Suprapubic skin (tissue), 4 donors: ENCODE results near the gene RFX3.

Experiments used
- EP300 ChIP-seq: sonication (generic); formaldehyde crosslinking; IDR thresholded peaks from one replicate; pipeline ENCODE4 v1.6.1; 2017; ENCODE audit warnings: antibody characterized with exemption
- POLR2A ChIP-seq, 2 donors: fragments of 450-650 bp; IDR thresholded peaks; one replicate each; pipeline ENCODE4 v1.6.1; 2017; ENCODE audit warnings: antibody characterized with exemption in 2 of 2, mild to moderate bottlenecking in 2 of 2, moderate library complexity in 2 of 2
- POLR2AphosphoS5 ChIP-seq, 3 donors: sonication (generic); formaldehyde crosslinking; IDR thresholded peaks; one replicate each; pipeline ENCODE4 v1.6.1; 2017; ENCODE audit warnings: antibody characterized with exemption in 3 of 3
- TF ChIP-seq, protein P1 (sequence below), 2 donors: fragments of 200-600 bp in 1 of 2; fragments of 450-650 bp in 1 of 2; sonication (generic) in 1 of 2; IDR thresholded peaks; one replicate each; pipeline ENCODE4 v1.5.1; 2016 to 2019; ENCODE audit warnings: antibody characterized with exemption in 2 of 2, mild to moderate bottlenecking in 1 of 2, moderate library complexity in 1 of 2

DNA sequence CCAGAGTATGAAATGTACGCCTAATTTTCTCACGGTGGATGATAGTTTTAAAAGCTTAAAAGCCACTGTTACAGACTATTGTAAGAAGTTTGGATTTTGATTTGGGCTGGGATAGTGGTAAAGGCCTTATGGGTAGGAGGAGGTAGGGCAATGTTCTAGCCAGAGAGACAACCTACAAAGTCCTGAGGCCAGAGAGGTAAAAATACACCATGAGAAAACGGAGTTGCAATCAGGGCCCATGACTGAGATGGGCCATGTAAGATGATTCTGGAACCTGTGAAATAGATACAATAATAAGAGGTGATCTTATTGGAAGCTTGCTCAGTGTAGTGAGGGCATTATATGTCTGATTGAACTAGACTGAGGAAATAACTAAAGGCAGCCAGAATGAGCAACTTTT, 188.8 kb downstream of the RFX3 start:
- TF ChIP-seq, protein P1, sequence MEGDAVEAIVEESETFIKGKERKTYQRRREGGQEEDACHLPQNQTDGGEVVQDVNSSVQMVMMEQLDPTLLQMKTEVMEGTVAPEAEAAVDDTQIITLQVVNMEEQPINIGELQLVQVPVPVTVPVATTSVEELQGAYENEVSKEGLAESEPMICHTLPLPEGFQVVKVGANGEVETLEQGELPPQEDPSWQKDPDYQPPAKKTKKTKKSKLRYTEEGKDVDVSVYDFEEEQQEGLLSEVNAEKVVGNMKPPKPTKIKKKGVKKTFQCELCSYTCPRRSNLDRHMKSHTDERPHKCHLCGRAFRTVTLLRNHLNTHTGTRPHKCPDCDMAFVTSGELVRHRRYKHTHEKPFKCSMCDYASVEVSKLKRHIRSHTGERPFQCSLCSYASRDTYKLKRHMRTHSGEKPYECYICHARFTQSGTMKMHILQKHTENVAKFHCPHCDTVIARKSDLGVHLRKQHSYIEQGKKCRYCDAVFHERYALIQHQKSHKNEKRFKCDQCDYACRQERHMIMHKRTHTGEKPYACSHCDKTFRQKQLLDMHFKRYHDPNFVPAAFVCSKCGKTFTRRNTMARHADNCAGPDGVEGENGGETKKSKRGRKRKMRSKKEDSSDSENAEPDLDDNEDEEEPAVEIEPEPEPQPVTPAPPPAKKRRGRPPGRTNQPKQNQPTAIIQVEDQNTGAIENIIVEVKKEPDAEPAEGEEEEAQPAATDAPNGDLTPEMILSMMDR (IDR thresholded peaks at IDR 0.05) = no peak
- TF ChIP-seq POLR2AphosphoS5 (IDR thresholded peaks at IDR 0.05) = no peak
- TF ChIP-seq POLR2A (IDR thresholded peaks at IDR 0.05) = no peak
- no peak for TF ChIP-seq EP300
